H1 (cell line): ENCODE results near the gene CHST13. TPM values are rescaled to one million over a fixed set of nuclear protein-coding genes. Genes with fewer than 3 reads are reported as not detected.

Experiments
- BRCA1 ChIP-seq: IDR thresholded peaks from 2 replicates; pipeline ENCODE4 v1.6.1; 2012; ENCODE audit warnings: low read depth, low read length, improper control_type of control experiment
- CBX5 ChIP-seq: fragments of 300-800, 300-1000 bp; sonication (generic); IDR thresholded peaks from 2 replicates; pipeline ENCODE4 v1.7.1; 2016; ENCODE audit warnings: antibody characterized with exemption, low read length, low read depth
- CHD7 ChIP-seq: fragments of 300-600 bp; sonication (generic); IDR thresholded peaks from 2 replicates; pipeline ENCODE4 v1.7.1; 2012; ENCODE audit warnings: low read length, moderate library complexity, mild to moderate bottlenecking, inconsistent platforms; ENCODE audit not compliant: insufficient replicate concordance
- CREB1 ChIP-seq: IDR thresholded peaks from 2 replicates; pipeline ENCODE4 v1.6.1; 2012; ENCODE audit warnings: inconsistent platforms
- KDM5A ChIP-seq: fragments of 200-600 bp; IDR thresholded peaks from 2 replicates; pipeline ENCODE4 v1.7.1; 2012; ENCODE audit warnings: mild to moderate bottlenecking, low read length, inconsistent platforms, mixed read lengths
- MAFK ChIP-seq: IDR thresholded peaks from 2 replicates; pipeline ENCODE4 v1.6.1; 2012; ENCODE audit warnings: low read depth, mild to moderate bottlenecking, improper control_type of control experiment, low read length
- polyA plus RNA-seq, 7 experiments: library from polyadenylated mRNA; depleted of rRNA in 3 of 7; stranded (reverse) in 5 of 7; unstranded in 2 of 7; fragments of >200 nt in 5 of 7; fragments of 200-250 nt in 2 of 7; gene quantifications; 1 replicate in 5 of 7; 2 replicates in 1 of 7; 4 replicates in 1 of 7; pipeline versions ENCODE4 v1.2.1 to v1.2.3, GENCODE V29; 2011 to 2013; ENCODE audit warnings: missing spikeins in 2 of 7, mixed read lengths in 2 of 7
- total RNA-seq: library from RNA; stranded (reverse); fragmentation: NEBNext Ultra II Directional; extraction: Animal tissue kit (Norgen Biotek cat#: 25700); gene quantifications from 2 replicates; pipeline ENCODE4 v1.2.1, GENCODE V29; 2021

CHST13 gene
- total and polyA plus RNA-seq, 2 of the 8 experiments (the other 6 are each of a cell fraction or from before 2014, with no cell fraction given): 5.4 to 11.7 TPM

DNA sequence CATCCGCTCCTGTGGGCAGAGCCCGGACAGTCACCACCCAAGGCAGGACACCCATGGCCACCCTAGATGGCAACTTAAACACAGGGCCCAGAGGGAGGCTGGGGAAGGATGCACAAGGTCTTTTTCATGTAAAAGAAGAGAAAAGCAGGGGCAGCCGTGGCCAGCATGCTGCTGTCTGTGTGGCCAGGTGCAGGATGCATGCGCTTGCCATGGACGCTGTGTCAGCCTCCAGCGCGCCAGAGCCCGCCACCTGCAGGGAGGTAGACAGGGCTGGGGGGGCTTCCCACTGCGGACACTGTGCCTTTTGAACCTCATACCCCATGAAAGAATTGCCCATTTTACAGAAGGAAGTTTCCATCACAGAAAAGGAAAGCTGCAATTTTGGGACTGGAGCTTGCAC, 24.6 kb upstream of the CHST13 start (continued):
- TF ChIP-seq CHD7 (no peak), BRCA1 (no peak), KDM5A (no peak), CBX5 (no peak), CREB1 (no peak), MAFK (no peak)
- TF ChIP-seq, all 59 proteins: peak for 0
